Neuronal stem cell (in vitro differentiated cells): ENCODE measurements around the gene NOXO1.
A peak's percentile ranks its signal among the peaks of the same experiment; 100 is the strongest.
"Not testable (repeated sequence)": the region's sequence is repeated elsewhere in the genome, so short reads cannot be mapped to it uniquely, and the experiment has no call there.

ENCODE experiments used
- DNase-seq: peaks from one replicate; pipeline ENCODE4 v3.0.0-alpha.2; 2013; ENCODE audit warnings: low spot score
- H2AFZ ChIP-seq: one replicate; pipeline ENCODE4 v1.6.1; 2013; ENCODE audit warnings: mild to moderate bottlenecking, low read length, inconsistent platforms
- H2AK5ac ChIP-seq: 2 replicates; pipeline ENCODE4 v1.6.1; 2013; ENCODE audit warnings: low read depth, mild to moderate bottlenecking, inconsistent platforms, low read length, moderate library complexity, mixed read lengths
- H2BK120ac ChIP-seq: 2 replicates; pipeline ENCODE4 v1.6.1; 2013; ENCODE audit warnings: low read depth, mild to moderate bottlenecking, inconsistent platforms, low read length, moderate library complexity, mixed read lengths
- H2BK12ac ChIP-seq: one replicate; pipeline ENCODE4 v1.6.1; 2013; ENCODE audit warnings: low read length, inconsistent platforms
- H2BK15ac ChIP-seq: 2 replicates; pipeline ENCODE4 v1.6.1; 2013; ENCODE audit warnings: mild to moderate bottlenecking, low read length, inconsistent platforms, mixed read lengths
- H2BK5ac ChIP-seq: one replicate; pipeline ENCODE4 v1.6.1; 2013; ENCODE audit warnings: inconsistent platforms, mild to moderate bottlenecking, low read length, moderate library complexity
- H3K14ac ChIP-seq: one replicate; pipeline ENCODE4 v1.6.1; 2013; ENCODE audit warnings: low read length, inconsistent platforms
- H3K18ac ChIP-seq: 2 replicates; pipeline ENCODE4 v1.6.1; 2013; ENCODE audit warnings: low read length, inconsistent platforms
- H3K23ac ChIP-seq: 2 replicates; pipeline ENCODE4 v1.6.1; 2013; ENCODE audit warnings: low read depth, mild to moderate bottlenecking, mixed read lengths, low read length, inconsistent platforms; ENCODE audit not compliant: poor library complexity
- H3K27ac ChIP-seq: replicated peaks from 3 replicates; pipeline ENCODE4 v1.5.1; 2013; ENCODE audit warnings: low read length, inconsistent platforms
- H3K27me3 ChIP-seq, 3 experiments: 2 replicates each; pipeline ENCODE4 v1.6.1; 2013; ENCODE audit warnings: low read length in 3 of 3, mild to moderate bottlenecking in 2 of 3, inconsistent platforms in 1 of 3, low read depth in 1 of 3, mixed read lengths in 1 of 3, moderate library complexity in 1 of 3; ENCODE audit not compliant: control insufficient read depth in 3 of 3, insufficient read depth in 3 of 3
- H3K36me3 ChIP-seq, 2 donors: replicated peaks in 1 of 2; 2 replicates each; pipeline ENCODE4 v1.6.1; 2013; ENCODE audit warnings: low read length in 2 of 2; ENCODE audit not compliant: control insufficient read depth in 2 of 2, insufficient read depth in 2 of 2
- H3K4ac ChIP-seq: 2 replicates; pipeline ENCODE4 v1.6.1; 2013; ENCODE audit warnings: inconsistent platforms, mild to moderate bottlenecking, low read length, moderate library complexity
- H3K4me1 ChIP-seq, 2 donors: 1 replicate in 1 of 2; 2 replicates in 1 of 2; pipeline ENCODE4 v1.6.1; 2013; ENCODE audit warnings: low read length in 2 of 2, low read depth in 1 of 2; ENCODE audit not compliant: control insufficient read depth in 2 of 2, insufficient read depth in 1 of 2
- H3K4me2 ChIP-seq: one replicate; pipeline ENCODE4 v1.6.1; 2013; ENCODE audit warnings: mild to moderate bottlenecking, low read length, inconsistent platforms; ENCODE audit not compliant: insufficient read depth, poor library complexity, severe bottlenecking
- H3K4me3 ChIP-seq, 2 donors: 2 replicates each; pipeline ENCODE4 v1.5.1; 2013; ENCODE audit warnings: low read length in 2 of 2, mild to moderate bottlenecking in 2 of 2, inconsistent platforms in 1 of 2, moderate library complexity in 1 of 2
- H3K79me1 ChIP-seq: one replicate; pipeline ENCODE4 v1.6.1; 2013; ENCODE audit warnings: low read depth, mild to moderate bottlenecking, inconsistent platforms, low read length, moderate library complexity
- H3K9ac ChIP-seq: one replicate; pipeline ENCODE4 v1.6.1; 2013; ENCODE audit warnings: mild to moderate bottlenecking, low read depth, low read length, inconsistent platforms; ENCODE audit not compliant: poor library complexity
- H3K9me3 ChIP-seq, 2 donors: replicated peaks in 1 of 2; 2 replicates each; pipeline versions ENCODE3 to v1.6.1; 2013; ENCODE audit warnings: low read length in 2 of 2, mild to moderate bottlenecking in 2 of 2, inconsistent platforms in 1 of 2, low read depth in 1 of 2, mixed read lengths in 1 of 2, moderate library complexity in 1 of 2; ENCODE audit not compliant: control insufficient read depth in 2 of 2, insufficient read depth in 1 of 2
- H4K8ac ChIP-seq: one replicate; pipeline ENCODE4 v1.6.1; 2013; ENCODE audit warnings: low read depth, mild to moderate bottlenecking, inconsistent platforms, low read length, moderate library complexity
- H4K91ac ChIP-seq: one replicate; pipeline ENCODE4 v1.6.1; 2013; ENCODE audit warnings: low read length, low read depth, mild to moderate bottlenecking, inconsistent platforms; ENCODE audit not compliant: poor library complexity
- WGBS, 2 donors: extraction: QIAGEN DNeasy Blood & Tissue Kit; methylation state at CpG; one replicate each; pipeline ENCODE4 v1.1.7; 2013; ENCODE audit warnings: missing lambda C conversion rate in 2 of 2, mixed read lengths in 1 of 2; ENCODE audit not compliant: insufficient read length in 2 of 2, insufficient replicate concordance in 1 of 2; ENCODE audit errors: extremely low coverage in 2 of 2; 5-methylcytosine and 5-hydroxymethylcytosine counted together

The NOXO1 gene

DNA sequence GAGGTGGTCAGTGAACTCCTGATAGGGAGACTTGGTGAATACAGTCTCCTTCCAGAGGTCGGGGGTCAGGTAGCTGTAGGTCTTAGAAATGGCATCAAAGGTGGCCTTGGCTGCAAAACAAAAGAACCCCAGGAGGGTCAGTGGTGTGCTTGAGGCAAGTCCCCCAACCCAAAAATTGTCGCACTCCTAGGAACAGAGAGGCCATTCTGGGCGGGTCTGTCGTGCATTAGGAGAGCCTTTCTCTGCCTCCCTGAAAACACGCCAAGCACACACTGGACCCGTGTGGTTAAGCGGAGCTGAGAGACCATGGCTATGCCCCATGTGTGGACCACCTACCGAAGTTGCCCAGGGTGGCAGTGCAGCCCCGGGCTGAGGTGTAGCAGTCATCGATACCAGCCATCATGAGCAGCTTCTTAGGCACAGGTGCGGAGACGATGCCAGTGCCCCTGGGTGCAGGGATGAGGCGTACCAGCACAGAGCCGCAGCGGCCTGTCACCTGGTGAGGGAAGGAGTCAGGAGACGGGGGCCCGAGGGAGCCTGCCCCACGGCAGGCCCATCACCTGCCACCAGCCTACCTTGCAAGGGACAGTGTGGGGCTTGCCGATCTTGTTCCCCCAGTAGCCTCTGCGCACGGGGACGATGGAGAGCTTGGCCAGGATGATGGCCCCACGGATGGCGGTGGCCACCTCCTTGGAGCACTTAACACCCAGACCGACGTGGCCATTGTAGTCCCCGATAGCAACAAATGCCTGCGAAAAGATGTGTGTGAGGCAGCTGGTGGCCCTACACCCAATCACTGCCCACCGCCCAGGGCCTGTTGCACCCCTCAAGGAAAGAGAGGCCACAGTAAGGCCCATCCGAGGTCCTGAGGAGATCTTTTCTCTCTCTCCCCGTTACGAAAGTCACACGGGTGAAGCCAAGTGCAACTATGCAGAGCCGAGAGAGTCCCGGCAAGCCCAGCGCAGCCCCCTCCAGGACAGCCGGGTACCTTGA lies 18.8 kb downstream of the NOXO1 start:
- Histone ChIP-seq H3K9ac (peak overlapping the region; percentile 66), H3K79me1 (peaks cover 18% of the 10 kb centered on the region), H3K4me1 (peaks cover 14 to 15% of the 10 kb centered on the region in 2 donors), H3K36me3 (peaks cover 18 to 36% of the 10 kb centered on the region in 2 donors), H3K4me3 (peak overlapping the region in 1 of 2 donors; percentile 23), H3K23ac (peak overlapping the region; percentile 8)
- WGBS, 2 donors: no CpG with 5 or more reads among the region's 37 CpGs
- H2BK120ac ChIP-seq, H2BK5ac ChIP-seq, H3K9me3 ChIP-seq, DNase-seq, H4K91ac ChIP-seq, H2AFZ ChIP-seq, H2AK5ac ChIP-seq, H4K8ac ChIP-seq, H3K4me2 ChIP-seq, H3K4ac ChIP-seq, H3K27me3 ChIP-seq, H3K14ac ChIP-seq, H2BK12ac ChIP-seq, H3K18ac ChIP-seq, H3K27ac ChIP-seq, H2BK15ac ChIP-seq: not testable (repeated sequence)

DNA sequence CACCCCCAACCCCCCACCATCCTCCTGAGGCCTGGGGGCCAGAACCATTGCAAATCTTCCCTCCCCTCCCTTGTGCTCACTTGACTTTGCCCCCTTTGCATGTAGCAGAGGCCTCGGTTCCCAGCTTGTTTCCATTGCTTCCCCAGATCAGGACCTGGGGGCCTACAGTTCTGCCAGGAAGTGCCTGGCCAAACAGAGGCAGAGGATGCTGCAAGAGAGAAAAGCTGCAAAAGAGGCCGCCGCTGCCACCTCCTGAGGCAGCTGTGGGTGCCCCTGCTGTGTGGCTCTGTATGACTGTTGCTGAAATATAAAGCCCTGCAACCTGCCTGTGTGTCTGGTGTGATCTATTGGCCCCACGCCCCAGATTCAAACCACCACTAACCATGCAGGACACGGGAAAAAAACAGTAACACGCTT lies 19.6 kb downstream of the NOXO1 start:
- H3K27me3 ChIP-seq: no peaks in the 10 kb centered on the region
- H4K91ac ChIP-seq: no peak overlapping the region
- no peak overlapping the region for H4K8ac ChIP-seq
- H3K4ac ChIP-seq: no peak overlapping the region
- H3K9ac ChIP-seq: no peak overlapping the region
- no peak overlapping the region for H3K14ac ChIP-seq
- peaks cover 18% of the 10 kb centered on the region for H3K79me1 ChIP-seq
- no CpG with 5 or more reads among the region's 6 CpGs for WGBS, 2 donors
- no peak overlapping the region for H2BK12ac ChIP-seq
- peak overlapping the region in 1 of 2 donors; percentile 19 for H3K4me3 ChIP-seq
- no peak for DNase-seq
- no peak overlapping the region for H2BK120ac ChIP-seq
- H3K27ac ChIP-seq: no peak overlapping the region
- no peak overlapping the region for H2BK15ac ChIP-seq
- no peak overlapping the region for H3K23ac ChIP-seq
- peaks cover 18 to 36% of the 10 kb centered on the region in 2 donors for H3K36me3 ChIP-seq
- no peak overlapping the region for H2AFZ ChIP-seq
- no peak overlapping the region for H3K18ac ChIP-seq
- H2AK5ac ChIP-seq: no peak overlapping the region
- H2BK5ac ChIP-seq: no peak overlapping the region
- peaks cover 14 to 15% of the 10 kb centered on the region in 2 donors for H3K4me1 ChIP-seq
- no peaks in the 10 kb centered on the region for H3K9me3 ChIP-seq
- H3K4me2 ChIP-seq: no peak overlapping the region

DNA sequence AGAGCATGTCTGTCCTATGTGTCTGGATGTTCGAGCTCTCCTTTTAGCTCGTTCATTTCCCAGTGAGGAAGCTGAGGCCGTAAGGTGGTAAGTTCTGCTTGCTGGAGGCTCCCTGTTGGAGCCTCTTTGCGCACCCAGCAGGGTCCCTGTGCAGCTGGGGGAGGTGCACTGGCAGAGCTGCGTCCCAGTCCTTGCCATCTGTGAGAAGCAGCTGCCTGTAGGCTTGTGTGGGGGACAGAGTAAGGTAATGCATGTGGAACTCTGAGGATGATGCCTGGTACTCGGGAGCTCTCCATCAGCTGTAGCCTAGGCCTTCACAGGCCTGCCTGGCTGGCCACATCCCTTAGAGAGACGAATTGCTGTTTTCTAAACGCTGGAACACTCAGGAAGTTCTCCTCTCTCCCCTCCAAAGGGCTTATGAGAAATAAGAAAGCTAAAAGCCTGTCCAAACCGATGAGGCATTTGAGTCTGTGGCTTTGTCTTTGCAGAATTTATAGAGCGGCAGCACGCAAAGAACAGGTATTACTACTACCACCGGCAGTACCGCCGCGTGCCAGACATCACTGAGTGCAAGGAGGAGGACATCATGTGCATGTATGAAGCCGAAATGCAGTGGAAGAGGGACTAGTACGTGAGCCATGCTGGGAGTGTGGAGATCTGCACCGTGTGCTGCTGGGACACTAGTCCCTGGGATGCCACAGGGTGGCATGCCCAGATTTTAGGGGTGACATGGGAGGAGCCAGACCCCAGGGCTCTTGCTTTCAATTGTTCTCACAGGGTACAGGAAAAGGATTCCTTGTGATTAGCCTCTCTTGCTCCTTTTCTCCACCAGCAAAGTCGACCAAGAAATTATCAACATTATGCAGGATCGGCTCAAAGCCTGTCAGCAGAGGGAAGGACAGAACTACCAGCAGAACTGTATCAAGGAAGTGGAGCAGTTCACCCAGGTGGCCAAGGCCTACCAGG lies 20.3 kb downstream of the NOXO1 start:
- Histone ChIP-seq H2BK120ac (no peak overlapping the region), H3K27ac (peak overlapping the region; percentile 18), H3K4me1 (peaks cover 13 to 14% of the 10 kb centered on the region in 2 donors), H3K23ac (peak overlapping the region; percentile 26), H3K18ac (no peak overlapping the region), H3K4ac (no peak overlapping the region), H4K91ac (no peak overlapping the region), H2AK5ac (no peak overlapping the region), H3K14ac (no peak overlapping the region), H3K9me3 (no peaks in the 10 kb centered on the region), H2BK12ac (no peak overlapping the region), H3K36me3 (peaks cover 18 to 36% of the 10 kb centered on the region in 2 donors), H4K8ac (no peak overlapping the region), H3K4me3 (peak overlapping the region in 1 of 2 donors; percentile 77), H3K9ac (peak overlapping the region; percentile 18), H3K79me1 (peaks cover 17% of the 10 kb centered on the region), H2BK15ac (no peak overlapping the region), H2AFZ (no peak overlapping the region), H3K27me3 (no peaks in the 10 kb centered on the region), H3K4me2 (no peak overlapping the region), H2BK5ac (no peak overlapping the region)
- WGBS, 2 donors: no CpG with 5 or more reads among the region's 20 CpGs
- DNase-seq: no peak
